Thoracic aorta (tissue), 2 donors: ENCODE results near the gene CREB5. TPM values are rescaled to one million over a fixed set of nuclear protein-coding genes. Genes with fewer than 3 reads are reported as not detected.

ENCODE experiments used
- ATAC-seq: fragments of 150-250 bp; one replicate; pipeline ENCODE4 v1.8.0; 2017; ENCODE audit warnings: low read depth; ENCODE audit not compliant: insufficient number of reproducible peaks, low FRiP score
- DNase-seq: peaks from one replicate; pipeline ENCODE4 v3.0.0-alpha.2; 2020; ENCODE audit warnings: low spot score
- H3K27ac ChIP-seq, 2 donors: fragments of 200-600 bp; sonication (generic); 1 replicate in 1 of 2; 2 replicates in 1 of 2; pipeline ENCODE4 v1.5.1; 2016; ENCODE audit warnings: mild to moderate bottlenecking in 2 of 2, moderate library complexity in 2 of 2
- H3K27me3 ChIP-seq: fragments of 200-600 bp; sonication (generic); replicated peaks from 2 replicates; pipeline ENCODE4 v1.6.0; 2016; ENCODE audit warnings: mild to moderate bottlenecking; ENCODE audit not compliant: insufficient read depth
- H3K36me3 ChIP-seq: fragments of 200-600 bp; sonication (generic); one replicate; pipeline ENCODE4 v1.5.1; 2016
- H3K4me1 ChIP-seq, 2 donors: fragments of 200-600 bp; sonication (generic); 1 replicate in 1 of 2; 2 replicates in 1 of 2; pipeline versions ENCODE4 v1.5.1 to v1.6.0; 2016; ENCODE audit warnings: low read depth in 2 of 2, mild to moderate bottlenecking in 1 of 2; ENCODE audit not compliant: control insufficient read depth in 1 of 2
- H3K4me3 ChIP-seq: fragments of 200-600 bp; sonication (generic); 2 replicates; pipeline ENCODE4 v1.5.1; 2016; ENCODE audit warnings: mild to moderate bottlenecking
- H3K9me3 ChIP-seq: fragments of 200-600 bp; sonication (generic); 2 replicates; pipeline ENCODE4 v1.5.1; 2016
- total RNA-seq, 2 donors: library from RNA; depleted of rRNA; stranded (reverse); fragments of >200 nt; gene quantifications; one replicate each; pipeline versions ENCODE4 v1.1.0 to v1.2.3, GENCODE V29; 2016
- TF ChIP-seq, protein P1 (sequence below): fragments of 200-600 bp; sonication (generic); IDR thresholded peaks from one replicate; pipeline ENCODE4 v1.5.1; 2019; ENCODE audit warnings: antibody characterized with exemption

The CREB5 gene
- total RNA-seq, 2 donors from 2014 or later, result 44.4 to 49.1 TPM

DNA sequence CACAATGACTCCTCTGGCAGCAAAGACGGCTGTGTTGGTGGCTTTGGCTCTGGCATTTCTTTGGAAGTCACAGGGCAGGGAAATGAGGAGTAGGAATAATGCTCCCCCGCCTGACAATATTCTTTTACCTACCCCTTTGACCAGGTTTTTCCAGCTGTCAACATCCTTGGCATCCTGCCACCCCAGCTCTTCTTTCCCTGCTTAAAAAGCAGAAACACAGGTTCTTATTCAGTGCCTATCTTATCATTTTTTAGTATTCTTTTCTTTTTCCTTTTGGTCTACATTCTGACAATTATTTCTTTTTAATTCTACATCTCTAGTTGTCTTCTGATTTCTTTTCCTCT lies 97.7 kb downstream of the CREB5 start:
- TF ChIP-seq, protein P1, sequence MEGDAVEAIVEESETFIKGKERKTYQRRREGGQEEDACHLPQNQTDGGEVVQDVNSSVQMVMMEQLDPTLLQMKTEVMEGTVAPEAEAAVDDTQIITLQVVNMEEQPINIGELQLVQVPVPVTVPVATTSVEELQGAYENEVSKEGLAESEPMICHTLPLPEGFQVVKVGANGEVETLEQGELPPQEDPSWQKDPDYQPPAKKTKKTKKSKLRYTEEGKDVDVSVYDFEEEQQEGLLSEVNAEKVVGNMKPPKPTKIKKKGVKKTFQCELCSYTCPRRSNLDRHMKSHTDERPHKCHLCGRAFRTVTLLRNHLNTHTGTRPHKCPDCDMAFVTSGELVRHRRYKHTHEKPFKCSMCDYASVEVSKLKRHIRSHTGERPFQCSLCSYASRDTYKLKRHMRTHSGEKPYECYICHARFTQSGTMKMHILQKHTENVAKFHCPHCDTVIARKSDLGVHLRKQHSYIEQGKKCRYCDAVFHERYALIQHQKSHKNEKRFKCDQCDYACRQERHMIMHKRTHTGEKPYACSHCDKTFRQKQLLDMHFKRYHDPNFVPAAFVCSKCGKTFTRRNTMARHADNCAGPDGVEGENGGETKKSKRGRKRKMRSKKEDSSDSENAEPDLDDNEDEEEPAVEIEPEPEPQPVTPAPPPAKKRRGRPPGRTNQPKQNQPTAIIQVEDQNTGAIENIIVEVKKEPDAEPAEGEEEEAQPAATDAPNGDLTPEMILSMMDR, result no peak
- peaks cover 9 to 13% of the 10 kb centered on the region in 2 donors for H3K4me1 ChIP-seq
- H3K27ac ChIP-seq, result no peak overlapping the region
- DNase-seq (no peak), ATAC-seq (no peak)
- no peaks in the 10 kb centered on the region for H3K36me3 ChIP-seq
- H3K4me3 ChIP-seq, result peak overlapping the region; percentile 31
- no peaks in the 10 kb centered on the region for H3K9me3 ChIP-seq
- H3K27me3 ChIP-seq, result no peaks in the 10 kb centered on the region

DNA sequence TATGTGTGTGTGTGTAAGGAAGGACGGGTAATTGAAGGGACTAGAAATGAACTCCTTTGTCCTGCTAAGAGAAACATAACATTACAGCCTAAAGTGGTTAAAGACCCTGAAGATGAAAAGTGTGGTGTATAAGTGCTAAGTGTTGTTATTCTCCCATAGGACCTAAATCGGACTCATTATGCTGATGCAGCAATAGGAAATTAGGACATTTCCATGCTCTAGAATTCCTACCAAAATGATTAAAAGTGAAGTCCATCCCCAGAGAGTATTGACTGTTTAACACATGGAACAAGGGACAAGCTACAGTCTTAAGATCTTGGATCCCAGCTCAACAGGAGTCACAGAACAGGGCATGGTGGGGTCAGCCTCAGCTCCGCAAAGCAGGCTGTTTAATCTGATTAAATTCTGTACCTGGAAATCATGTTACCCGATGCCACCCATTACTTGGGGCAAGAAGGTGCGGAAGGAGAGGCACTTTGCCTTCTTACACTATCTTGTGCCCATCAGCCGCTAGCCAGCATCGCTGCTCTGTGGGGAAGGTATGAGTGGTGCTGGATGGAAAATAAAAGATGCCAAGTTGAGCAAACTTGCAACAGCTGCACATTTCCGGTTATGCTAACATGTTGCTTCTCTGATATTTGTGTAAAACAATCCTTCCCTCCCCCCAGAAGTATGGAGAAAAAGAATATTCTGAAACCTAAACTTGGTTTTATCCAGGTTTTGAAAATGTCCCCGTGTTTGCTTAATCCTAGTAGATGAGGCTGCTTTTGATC lies 100.5 kb downstream of the CREB5 start:
- Histone ChIP-seq H3K27ac (no peak overlapping the region), H3K27me3 (no peaks in the 10 kb centered on the region), H3K9me3 (no peaks in the 10 kb centered on the region), H3K4me1 (peaks cover 1 to 3% of the 10 kb centered on the region in 2 donors), H3K4me3 (no peak overlapping the region), H3K36me3 (no peaks in the 10 kb centered on the region)
- ATAC-seq, result no peak
- no peak for DNase-seq
- TF ChIP-seq, protein P1, result no peak

DNA sequence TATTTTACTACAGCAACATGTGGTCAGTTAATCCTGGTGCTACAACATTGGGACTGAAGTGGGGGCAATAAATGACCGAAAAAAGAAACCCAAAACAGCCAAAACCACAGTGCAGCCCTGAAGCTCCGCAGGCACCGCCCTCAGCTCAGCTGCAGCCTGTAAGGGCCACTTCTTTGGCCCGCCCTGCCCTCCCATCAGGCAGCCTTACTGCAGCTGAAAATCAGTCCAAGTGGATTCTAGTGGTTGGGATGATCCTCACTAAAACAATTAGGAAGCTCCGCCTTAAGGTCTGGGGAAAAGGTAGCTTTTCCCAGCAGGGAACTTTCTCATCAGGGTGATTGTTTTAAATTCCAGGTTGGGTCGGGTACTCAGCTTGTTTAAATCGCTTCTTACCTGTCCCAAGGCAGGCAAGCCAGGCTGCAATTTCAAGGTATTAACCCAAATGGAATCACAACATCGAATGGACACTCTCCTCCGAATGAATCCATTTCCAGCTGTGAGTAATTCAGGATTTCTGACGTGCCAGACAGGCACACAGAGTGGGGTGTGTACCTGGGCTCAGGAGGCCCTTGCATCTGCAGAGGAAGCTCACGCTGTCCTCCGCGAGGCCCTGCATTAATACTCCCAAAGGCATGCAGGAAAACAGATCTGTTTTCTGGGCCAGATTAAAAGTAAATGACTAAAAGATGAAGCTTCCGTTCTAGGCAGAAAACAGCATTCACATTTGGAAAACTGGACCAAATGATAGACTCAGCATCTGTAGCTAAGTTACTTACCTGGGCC lies 104.3 kb downstream of the CREB5 start:
- ATAC-seq (no peak), DNase-seq (no peak)
- Histone ChIP-seq H3K36me3 (no peaks in the 10 kb centered on the region), H3K27ac (no peak overlapping the region), H3K4me3 (no peak overlapping the region), H3K9me3 (no peaks in the 10 kb centered on the region), H3K4me1 (peaks cover 0 to 4% of the 10 kb centered on the region in 2 donors), H3K27me3 (no peaks in the 10 kb centered on the region)
- TF ChIP-seq, protein P1, result no peak

DNA sequence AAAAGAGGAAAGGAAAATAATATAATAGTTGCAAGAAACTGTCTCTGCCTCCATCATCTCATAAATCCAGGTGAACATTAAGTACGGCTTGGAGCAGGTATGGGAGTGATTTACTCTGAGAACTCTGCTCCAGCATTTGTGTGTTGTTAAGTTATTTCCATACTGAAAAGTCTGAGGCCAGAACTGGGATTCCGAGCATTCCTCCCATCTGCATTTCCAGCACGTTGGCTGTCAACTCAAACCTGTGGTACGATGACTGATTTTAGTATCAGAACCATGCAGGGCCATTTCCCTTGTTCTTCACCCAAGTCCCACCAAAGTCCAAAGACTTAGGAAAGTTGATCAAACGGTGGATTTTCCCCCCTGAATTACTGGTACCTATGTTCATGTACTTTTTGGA lies 104.9 kb downstream of the CREB5 start:
- Histone ChIP-seq H3K4me1 (peaks cover 0 to 4% of the 10 kb centered on the region in 2 donors), H3K4me3 (no peak overlapping the region), H3K27ac (no peak overlapping the region), H3K27me3 (no peaks in the 10 kb centered on the region), H3K36me3 (no peaks in the 10 kb centered on the region), H3K9me3 (no peaks in the 10 kb centered on the region)
- DNase-seq (no peak), ATAC-seq (no peak)
- TF ChIP-seq, protein P1, result no peak

DNA sequence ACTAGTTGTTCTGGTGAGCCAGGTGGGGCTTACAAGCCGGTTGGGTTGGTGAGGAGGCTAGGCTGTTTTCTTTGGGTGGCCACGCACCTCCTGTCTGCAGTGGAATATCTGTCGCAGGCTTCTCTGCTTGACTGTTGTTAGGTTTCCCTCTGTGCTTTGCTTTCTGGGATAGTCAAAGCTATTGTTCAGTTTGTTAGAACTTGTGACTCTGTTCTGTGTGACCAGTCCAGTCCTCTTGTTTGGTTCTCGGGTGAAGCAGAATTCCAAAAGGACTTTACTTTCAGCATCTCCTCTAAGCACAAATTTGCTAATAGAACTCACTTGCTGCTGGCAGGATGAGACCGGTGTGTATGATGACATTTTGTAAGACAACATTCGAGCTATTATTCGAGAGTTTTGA lies 105.3 kb downstream of the CREB5 start:
- TF ChIP-seq, protein P1, result no peak
- ATAC-seq, result no peak
- no peaks in the 10 kb centered on the region for H3K36me3 ChIP-seq
- no peak overlapping the region for H3K27ac ChIP-seq
- no peaks in the 10 kb centered on the region for H3K27me3 ChIP-seq
- peaks cover 0 to 4% of the 10 kb centered on the region in 2 donors for H3K4me1 ChIP-seq
- no peak for DNase-seq
- no peak overlapping the region for H3K4me3 ChIP-seq
- no peaks in the 10 kb centered on the region for H3K9me3 ChIP-seq
